Measurements from ENCODE around the gene ARL5C. TPM values are rescaled to one million over a fixed set of nuclear protein-coding genes. Genes with fewer than 3 reads are reported as not detected.

Gene ARL5C
- total RNA-seq, 2 experiments from 2014 or later, result 0.16 to 0.65 TPM

- Histone ChIP-seq H2AFZ (ENCODE audit: low read length) (peak overlapping the region; percentile 76; the same call in 1 of the 2 replicates), H3K27ac (ENCODE audit: low read depth, low read length, poor library complexity, severe bottlenecking) (peak overlapping the region; percentile 65), H3K79me2 (ENCODE audit: insufficient read depth, low read depth, low read length) (no peaks in the 10 kb centered on the region), H3K36me3 (ENCODE audit: insufficient read depth, low read length) (no peaks in the 10 kb centered on the region), H3K9me3 (ENCODE audit: low read length) (no peaks in the 10 kb centered on the region), H3K4me3 (ENCODE audit: low read depth, low read length, poor library complexity, severe bottlenecking) (peak overlapping the region; percentile 76), H4K20me1 (ENCODE audit: insufficient read depth, low read length) (no peaks in the 10 kb centered on the region), H3K9me2 (ENCODE audit: insufficient read depth, low read length) (no peaks in the 10 kb centered on the region), H3K4me2 (ENCODE audit: low read length) (peak overlapping the region; percentile 94), H3K4me1 (ENCODE audit: insufficient read depth, low read length, poor library complexity, severe bottlenecking) (peaks cover 11% of the 10 kb centered on the region)
- peak; percentile 85 for DNase-seq (ENCODE audit: low spot score)
- intact Hi-C loops (cut with micrococcal nuclease; ENCODE audit: unreplicated experiment), result loop anchor here (1.0 to 10.0 kb wide), 8 partner anchors 21 to 401 kb away; partner anchors contain the start of genes PSMB3 and RPL19
- BruUV-seq (replicated peaks), result no TSS peak
- POLR2A ChIA-PET, result interaction anchor here (0.7 to 2.3 kb wide), 12 partner anchors 9 to 465 kb away, joined by 3 to 8 read pairs (median 3); partner anchors contain the start of gene RPL19
- TF ChIP-seq EZH2phosphoT487 (IDR thresholded peaks at IDR 0.05; ENCODE audit: borderline replicate concordance, low read depth, low read length), result no peak
- CTCF ChIA-PET (ENCODE audit: unreplicated experiment), result interaction anchor here (0.6 to 3.0 kb wide), 12 partner anchors 11 to 795 kb away, joined by 3 to 18 read pairs (median 3); partner anchors contain the start of gene LASP1
Measured at GRCh38 chr17:39153599-39154051, 12.3 kb downstream of the ARL5C start.

GRCh38 chr17:39151943-39152818, 13.8 kb downstream of the ARL5C start:
- H3K4me3 ChIP-seq (ENCODE audit: low read depth, low read length, poor library complexity, severe bottlenecking), result peak overlapping the region; percentile 76

More at GRCh38 chr17:39151943-39152818, 13.8 kb downstream of the ARL5C start:
- H4K20me1 ChIP-seq (ENCODE audit: insufficient read depth, low read length), result no peaks in the 10 kb centered on the region
- H3K9me3 ChIP-seq (ENCODE audit: low read length), result no peaks in the 10 kb centered on the region
- ChIA-PET POLR2A (interaction anchor here (0.7 to 2.3 kb wide), 5 partner anchors 60 to 169 kb away, joined by 3 to 8 read pairs (median 3); no protein-coding TSS in a partner anchor), CTCF (ENCODE audit: unreplicated experiment) (interaction anchor here (1.0 to 3.0 kb wide), 6 partner anchors 12 to 283 kb away, joined by 3 to 18 read pairs (median 4); partner anchors contain the start of gene LASP1)
- no peak for DNase-seq (ENCODE audit: low spot score)
- TF ChIP-seq CTCF (conservative IDR thresholded peaks at IDR 0.05; ENCODE audit: low read length) (no peak), EZH2phosphoT487 (IDR thresholded peaks at IDR 0.05; ENCODE audit: borderline replicate concordance, low read depth, low read length) (no peak)
- H3K27ac ChIP-seq (ENCODE audit: low read depth, low read length, poor library complexity, severe bottlenecking), result no peak overlapping the region
- no peaks in the 10 kb centered on the region for H3K9me2 ChIP-seq (ENCODE audit: insufficient read depth, low read length)
- peak overlapping the region; percentile 45; the same call in 1 of the 2 replicates for H2AFZ ChIP-seq (ENCODE audit: low read length)
- no peaks in the 10 kb centered on the region for H3K79me2 ChIP-seq (ENCODE audit: insufficient read depth, low read depth, low read length)
- H3K4me2 ChIP-seq (ENCODE audit: low read length), result peak overlapping the region; percentile 94
- intact Hi-C loops (cut with micrococcal nuclease; ENCODE audit: unreplicated experiment), result loop anchor here (2.0 to 10.0 kb wide), 3 partner anchors 23 to 400 kb away; partner anchors contain the start of gene PSMB3
- BruUV-seq (replicated peaks), result no TSS peak
- no peaks in the 10 kb centered on the region for H3K36me3 ChIP-seq (ENCODE audit: insufficient read depth, low read length)
- H3K4me1 ChIP-seq (ENCODE audit: insufficient read depth, low read length, poor library complexity, severe bottlenecking), result peaks cover 11% of the 10 kb centered on the region
